Suprapubic skin (tissue), 4 donors: ENCODE data around the gene KLF13. TPM values are rescaled to one million over a fixed set of nuclear protein-coding genes. Genes with fewer than 3 reads are reported as not detected.

Source experiments
- DNase-seq, 2 donors: peaks; one replicate each; pipeline ENCODE4 v3.0.0-alpha.2; 2019; ENCODE audit warnings: low spot score in 2 of 2
- H3K27ac ChIP-seq: fragments of 200-600 bp; sonication (generic); one replicate; pipeline ENCODE4 v1.5.1; 2019
- H3K27me3 ChIP-seq: fragments of 200-600 bp; sonication (generic); one replicate; pipeline ENCODE4 v1.5.1; 2019
- H3K36me3 ChIP-seq: fragments of 200-600 bp; sonication (generic); one replicate; pipeline ENCODE4 v1.5.1; 2019
- H3K4me1 ChIP-seq: fragments of 200-600 bp; sonication (generic); one replicate; pipeline ENCODE4 v1.5.1; 2019
- H3K4me3 ChIP-seq: fragments of 200-600 bp; sonication (generic); one replicate; pipeline ENCODE4 v1.5.1; 2019; ENCODE audit warnings: mild to moderate bottlenecking
- H3K9me3 ChIP-seq: fragments of 200-600 bp; sonication (generic); one replicate; pipeline ENCODE4 v1.5.1; 2019
- EP300 ChIP-seq: sonication (generic); formaldehyde crosslinking; IDR thresholded peaks from one replicate; pipeline ENCODE4 v1.6.1; 2017; ENCODE audit warnings: antibody characterized with exemption
- POLR2A ChIP-seq, 2 donors: fragments of 450-650 bp; IDR thresholded peaks; one replicate each; pipeline ENCODE4 v1.6.1; 2017; ENCODE audit warnings: antibody characterized with exemption in 2 of 2, mild to moderate bottlenecking in 2 of 2, moderate library complexity in 2 of 2
- POLR2AphosphoS5 ChIP-seq, 3 donors: sonication (generic); formaldehyde crosslinking; IDR thresholded peaks; one replicate each; pipeline ENCODE4 v1.6.1; 2017; ENCODE audit warnings: antibody characterized with exemption in 3 of 3
- WGBS: methylation state at CpG from one replicate; pipeline ENCODE4 v1.1.5; 2018; 5-methylcytosine and 5-hydroxymethylcytosine counted together
- total RNA-seq, 4 donors: library from RNA; depleted of rRNA; stranded (reverse); fragments of >200 nt; gene quantifications; one replicate each; pipeline ENCODE4 v1.1.0, GENCODE V29; 2016
- TF ChIP-seq, protein P1 (sequence below), 2 donors: fragments of 200-600 bp in 1 of 2; fragments of 450-650 bp in 1 of 2; sonication (generic) in 1 of 2; IDR thresholded peaks; one replicate each; pipeline ENCODE4 v1.5.1; 2016 to 2019; ENCODE audit warnings: antibody characterized with exemption in 2 of 2, mild to moderate bottlenecking in 1 of 2, moderate library complexity in 1 of 2

Gene KLF13
- total RNA-seq, 4 donors from 2014 or later, result 141 to 162 (median 145) TPM

DNA sequence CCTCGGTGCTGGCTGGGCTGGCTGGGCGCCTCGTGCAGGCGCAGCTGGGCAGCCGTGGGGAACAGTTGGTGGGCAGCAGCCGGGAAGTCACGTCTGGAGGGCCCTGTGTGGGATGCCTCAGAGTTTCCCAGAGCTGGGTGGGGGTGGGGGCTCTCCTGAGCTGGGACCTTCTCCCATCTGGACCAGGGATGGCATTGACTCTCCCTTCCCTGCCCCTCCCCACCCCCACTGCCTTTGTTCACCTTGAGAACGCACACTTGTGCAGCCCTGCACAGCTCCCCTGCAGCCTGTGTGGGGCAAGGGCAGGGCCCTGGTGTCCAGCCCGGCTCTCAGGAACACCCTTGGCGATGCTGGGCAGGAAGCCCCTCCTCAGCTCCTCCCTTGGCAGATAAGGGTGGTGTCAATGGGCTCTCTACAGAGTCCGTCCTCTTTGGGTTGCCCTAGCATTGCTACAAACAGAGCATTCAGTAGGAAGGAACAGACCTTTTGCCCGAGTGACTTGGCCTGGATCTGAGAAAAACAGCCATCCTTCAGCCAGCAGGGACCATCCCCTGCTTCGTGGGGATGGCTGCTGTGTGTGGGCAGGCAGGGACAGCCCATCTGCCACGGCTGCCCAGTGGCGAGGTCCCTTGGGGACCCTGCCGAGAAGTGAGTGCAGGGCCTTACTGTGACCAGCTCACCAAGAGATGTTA, 25.5 kb upstream of the KLF13 start:
- WGBS, result 76% methylated on average over 10 of the region's 16 CpGs
- TF ChIP-seq, protein P1, sequence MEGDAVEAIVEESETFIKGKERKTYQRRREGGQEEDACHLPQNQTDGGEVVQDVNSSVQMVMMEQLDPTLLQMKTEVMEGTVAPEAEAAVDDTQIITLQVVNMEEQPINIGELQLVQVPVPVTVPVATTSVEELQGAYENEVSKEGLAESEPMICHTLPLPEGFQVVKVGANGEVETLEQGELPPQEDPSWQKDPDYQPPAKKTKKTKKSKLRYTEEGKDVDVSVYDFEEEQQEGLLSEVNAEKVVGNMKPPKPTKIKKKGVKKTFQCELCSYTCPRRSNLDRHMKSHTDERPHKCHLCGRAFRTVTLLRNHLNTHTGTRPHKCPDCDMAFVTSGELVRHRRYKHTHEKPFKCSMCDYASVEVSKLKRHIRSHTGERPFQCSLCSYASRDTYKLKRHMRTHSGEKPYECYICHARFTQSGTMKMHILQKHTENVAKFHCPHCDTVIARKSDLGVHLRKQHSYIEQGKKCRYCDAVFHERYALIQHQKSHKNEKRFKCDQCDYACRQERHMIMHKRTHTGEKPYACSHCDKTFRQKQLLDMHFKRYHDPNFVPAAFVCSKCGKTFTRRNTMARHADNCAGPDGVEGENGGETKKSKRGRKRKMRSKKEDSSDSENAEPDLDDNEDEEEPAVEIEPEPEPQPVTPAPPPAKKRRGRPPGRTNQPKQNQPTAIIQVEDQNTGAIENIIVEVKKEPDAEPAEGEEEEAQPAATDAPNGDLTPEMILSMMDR (IDR thresholded peaks at IDR 0.05), result no peak
- TF ChIP-seq EP300 (no peak), POLR2AphosphoS5 (IDR thresholded peaks at IDR 0.05) (no peak), POLR2A (IDR thresholded peaks at IDR 0.05) (no peak)
- Histone ChIP-seq H3K9me3 (no peaks in the 10 kb centered on the region), H3K36me3 (no peaks in the 10 kb centered on the region), H3K27me3 (no peaks in the 10 kb centered on the region), H3K4me3 (no peak overlapping the region), H3K4me1 (peaks cover 58% of the 10 kb centered on the region), H3K27ac (no peak overlapping the region)
- peak in 1 of 2 donors; percentile 71 for DNase-seq

DNA sequence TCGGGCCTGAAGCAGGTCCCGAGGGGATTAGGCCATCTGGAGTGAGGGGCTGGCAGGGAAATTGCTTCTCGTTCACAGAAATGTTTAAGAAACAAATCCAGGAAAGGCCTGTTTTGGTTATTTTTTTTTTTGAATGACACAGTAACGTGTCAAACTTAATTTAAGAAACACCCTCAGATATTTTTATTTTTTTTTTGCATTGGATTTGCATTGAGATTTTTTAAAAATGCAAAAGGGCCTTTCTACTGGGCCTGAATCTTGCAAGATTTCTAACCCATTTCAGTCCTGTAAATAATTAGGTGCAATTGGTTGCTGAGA, 25.0 kb upstream of the KLF13 start:
- WGBS, result 71% methylated on average over 4 of the region's 4 CpGs
- Histone ChIP-seq H3K27me3 (no peaks in the 10 kb centered on the region), H3K36me3 (no peaks in the 10 kb centered on the region), H3K9me3 (no peaks in the 10 kb centered on the region), H3K4me1 (peaks cover 58% of the 10 kb centered on the region), H3K4me3 (no peak overlapping the region), H3K27ac (no peak overlapping the region)
- TF ChIP-seq, protein P1 (IDR thresholded peaks at IDR 0.05), result no peak
- TF ChIP-seq EP300 (no peak), POLR2A (IDR thresholded peaks at IDR 0.05) (no peak), POLR2AphosphoS5 (IDR thresholded peaks at IDR 0.05) (no peak)
- no peak for DNase-seq

DNA sequence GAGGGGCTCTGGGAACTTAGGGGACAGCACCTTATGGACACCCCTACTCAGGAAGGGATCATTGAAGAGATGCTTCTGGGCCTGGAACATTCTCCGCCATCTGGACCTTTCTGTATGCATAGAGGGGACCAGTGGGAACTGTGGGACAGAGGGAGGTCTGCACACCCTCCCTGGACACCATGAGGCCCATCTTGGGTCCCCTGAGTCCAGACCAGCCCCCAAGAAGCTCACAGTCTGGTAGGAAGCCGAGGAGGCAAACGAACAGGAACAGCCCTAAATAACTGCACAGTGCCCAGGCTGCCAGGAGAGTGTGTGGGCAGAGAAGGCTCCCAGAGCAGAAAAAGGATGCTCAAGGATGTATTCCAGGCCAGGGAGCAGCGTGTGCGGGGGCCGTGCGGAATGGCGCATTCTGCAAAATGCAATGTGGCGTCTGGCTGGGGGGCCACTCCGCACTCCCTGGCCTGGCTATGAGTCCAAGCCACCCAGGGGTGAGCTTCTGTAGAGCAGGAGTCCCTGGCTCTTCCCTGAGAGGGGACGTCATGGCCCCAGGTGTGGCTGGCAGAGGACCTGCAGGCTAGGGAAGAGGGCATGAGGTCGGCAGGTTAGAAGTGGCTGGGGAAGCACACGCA, 24.5 kb upstream of the KLF13 start:
- H3K36me3 ChIP-seq, result no peaks in the 10 kb centered on the region
- H3K9me3 ChIP-seq, result no peaks in the 10 kb centered on the region
- peaks cover 58% of the 10 kb centered on the region for H3K4me1 ChIP-seq
- no peak overlapping the region for H3K27ac ChIP-seq
- DNase-seq, result no peak
- H3K4me3 ChIP-seq, result no peak overlapping the region
- no peak for TF ChIP-seq POLR2A (IDR thresholded peaks at IDR 0.05)
- TF ChIP-seq EP300, result no peak
- no peak for TF ChIP-seq POLR2AphosphoS5 (IDR thresholded peaks at IDR 0.05)
- TF ChIP-seq, protein P1 (IDR thresholded peaks at IDR 0.05), result no peak
- no peaks in the 10 kb centered on the region for H3K27me3 ChIP-seq
- WGBS, result 95% methylated on average over 13 of the region's 13 CpGs

DNA sequence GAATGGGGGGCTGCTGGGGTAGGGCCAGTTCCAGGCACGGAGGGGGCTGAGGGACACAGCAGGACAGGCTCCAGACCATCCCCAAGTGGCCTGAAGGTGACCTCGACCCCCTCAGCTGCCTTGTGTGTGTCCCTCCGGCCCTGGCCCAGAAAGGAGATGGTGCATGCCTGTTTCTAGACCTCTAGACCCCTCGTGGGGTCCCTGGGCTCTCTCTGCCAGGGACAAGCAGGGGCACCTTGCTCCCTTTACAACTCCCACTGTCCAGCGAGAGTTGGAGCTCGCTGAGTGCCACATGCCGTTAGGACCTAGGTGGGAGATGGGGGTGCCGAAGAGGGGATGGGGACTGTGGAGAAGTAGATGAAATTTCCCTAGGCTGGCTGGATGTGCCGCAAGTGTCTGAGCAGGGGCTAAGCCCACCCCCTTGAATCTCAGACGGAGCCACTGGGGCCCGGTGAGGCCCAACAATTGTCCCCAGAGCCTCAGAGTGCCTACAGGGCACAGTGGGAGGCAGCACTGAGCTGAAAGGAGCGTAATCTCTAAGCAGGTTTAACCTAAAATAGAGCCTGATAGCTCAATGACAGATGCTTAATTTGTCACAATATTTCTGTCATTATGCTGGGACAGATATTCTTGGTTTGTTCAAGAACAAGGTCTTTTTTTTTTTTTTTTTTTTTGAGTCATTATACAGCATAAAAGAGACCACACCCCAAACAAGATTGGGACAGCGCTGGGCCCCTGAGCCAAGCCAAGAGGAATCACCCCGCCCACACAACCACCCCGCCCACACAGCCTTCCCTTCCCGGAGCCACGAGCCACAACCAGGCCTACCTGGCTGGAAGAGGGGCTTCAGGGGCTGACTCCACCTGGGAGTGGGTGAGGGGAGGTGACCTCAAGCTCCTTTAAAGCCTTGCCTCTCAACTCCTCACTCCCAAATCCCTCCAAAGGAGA, 23.6 kb upstream of the KLF13 start:
- H3K9me3 ChIP-seq, result no peaks in the 10 kb centered on the region
- no peak for TF ChIP-seq POLR2AphosphoS5 (IDR thresholded peaks at IDR 0.05)
- TF ChIP-seq, protein P1 (IDR thresholded peaks at IDR 0.05), result peak; percentile 11 to 13
- H3K27ac ChIP-seq, result no peak overlapping the region
- 49% methylated on average over 12 of the region's 17 CpGs for WGBS
- H3K27me3 ChIP-seq, result no peaks in the 10 kb centered on the region
- H3K36me3 ChIP-seq, result no peaks in the 10 kb centered on the region
- peaks cover 55% of the 10 kb centered on the region for H3K4me1 ChIP-seq
- no peak overlapping the region for H3K4me3 ChIP-seq
- DNase-seq, result peak in 1 of 2 donors; percentile 88
